ENCODE results near the gene FSD1.

FSD1 gene

DNA sequence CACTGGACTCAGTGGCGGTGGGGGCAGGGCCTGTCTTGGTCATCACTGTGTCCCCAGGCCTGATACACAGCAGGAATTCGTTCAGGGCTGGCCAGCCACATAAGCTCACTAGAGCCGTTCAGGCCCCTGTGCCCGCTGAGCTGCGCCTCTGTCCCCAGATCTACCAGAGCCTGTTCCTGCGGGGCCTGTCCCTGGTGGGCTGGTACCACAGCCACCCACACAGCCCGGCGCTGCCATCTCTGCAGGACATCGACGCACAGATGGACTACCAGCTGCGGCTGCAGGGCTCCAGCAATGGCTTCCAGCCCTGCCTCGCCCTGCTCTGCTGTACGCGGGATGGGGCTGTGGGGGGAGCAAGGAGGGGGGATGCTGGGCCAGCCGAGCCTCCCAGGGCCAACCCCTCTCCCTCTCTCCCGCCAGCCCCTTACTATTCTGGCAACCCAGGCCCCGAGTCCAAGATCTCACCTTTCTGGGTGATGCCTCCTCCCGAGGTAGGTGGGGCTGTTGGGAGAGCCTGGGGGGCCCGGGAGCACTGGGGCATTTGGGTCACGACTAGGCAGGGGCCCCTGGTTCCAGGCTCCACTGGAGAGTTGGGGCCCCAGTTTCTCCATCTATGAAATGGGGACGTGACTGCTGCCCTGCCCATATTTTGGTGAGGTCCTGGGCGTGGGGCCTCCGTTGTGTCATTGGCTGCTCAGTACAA, 52.8 kb downstream of the FSD1 start:
- Histone ChIP-seq H3K4me2 (ENCODE audit: low read length) (no peak overlapping the region), H3K9ac (ENCODE audit: low read length) (no peak overlapping the region), H3K27ac (ENCODE audit: low read depth, low read length) (no peak overlapping the region), H4K91ac (ENCODE audit: low read depth, low read length) (no peak overlapping the region), H2BK12ac (ENCODE audit: low read length) (no peak overlapping the region), H2BK5ac (ENCODE audit: low read depth, low read length, poor library complexity) (no peak overlapping the region), H2AFZ (ENCODE audit: insufficient read depth, low read length, poor library complexity) (no peak overlapping the region), H4K12ac (ENCODE audit: low read depth, low read length) (no peak overlapping the region), H3K4me1 (ENCODE audit: control insufficient read depth in 1 of 2, insufficient read depth in 2 of 2, low read length in 2 of 2) (peaks cover 0 to 3% of the 10 kb centered on the region in 2 experiments), H3K79me2 (ENCODE audit: control insufficient read depth, insufficient read depth, low read length, poor library complexity) (no peaks in the 10 kb centered on the region), H3K14ac (ENCODE audit: low read length) (no peak overlapping the region), H3K18ac (ENCODE audit: low read length) (no peak overlapping the region), H3K36me3 (ENCODE audit: control insufficient read depth in 1 of 2, insufficient read depth in 2 of 2, low read length in 2 of 2) (peaks cover 64% of the 10 kb centered on the region in 2 experiments), H4K8ac (ENCODE audit: low read depth, low read length) (no peak overlapping the region), H3K23ac (ENCODE audit: low read length) (no peak overlapping the region), H3K79me1 (ENCODE audit: low read length) (no peaks in the 10 kb centered on the region), H2BK120ac (ENCODE audit: insufficient read depth, low read length, poor library complexity) (no peak overlapping the region), H3K4me3 (ENCODE audit: low read depth, low read length) (no peak overlapping the region), H3K27me3 (ENCODE audit: insufficient read depth, low read length) (no peaks in the 10 kb centered on the region), H2AK5ac (ENCODE audit: low read length) (no peak overlapping the region), H3K9me3 (ENCODE audit: insufficient read depth, low read depth, low read length) (peaks cover 3% of the 10 kb centered on the region), H3K4ac (ENCODE audit: low read depth, low read length) (no peak overlapping the region)
- no CpG with 5 or more reads among the region's 23 CpGs for WGBS (ENCODE audit: extremely low coverage, insufficient coverage, insufficient read length)
- DNase-seq, result no peak

DNA sequence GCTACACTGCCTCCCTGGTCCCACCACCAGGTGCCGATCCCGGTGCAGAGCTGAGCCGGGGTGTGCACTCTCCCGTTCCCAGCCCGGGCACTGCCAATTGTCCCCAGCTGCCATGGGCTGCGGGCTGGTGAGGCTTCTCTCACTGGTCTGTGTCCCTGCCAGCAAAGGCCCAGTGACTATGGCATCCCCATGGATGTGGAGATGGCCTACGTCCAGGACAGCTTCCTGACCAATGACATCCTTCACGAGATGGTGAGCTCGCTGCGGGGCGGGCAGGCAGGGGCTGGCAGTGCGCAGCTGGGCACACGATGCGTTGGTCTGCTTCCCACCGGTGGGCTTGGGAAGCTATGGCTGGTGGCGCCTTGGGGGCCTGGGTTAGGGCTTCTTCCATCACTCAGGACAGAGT, 53.5 kb downstream of the FSD1 start:
- no peak overlapping the region for H4K8ac ChIP-seq (ENCODE audit: low read depth, low read length)
- no peak overlapping the region for H2BK12ac ChIP-seq (ENCODE audit: low read length)
- no peak overlapping the region for H2AK5ac ChIP-seq (ENCODE audit: low read length)
- no peaks in the 10 kb centered on the region for H3K79me2 ChIP-seq (ENCODE audit: control insufficient read depth, insufficient read depth, low read length, poor library complexity)
- H3K4me3 ChIP-seq (ENCODE audit: low read depth, low read length), result no peak overlapping the region
- H3K4me2 ChIP-seq (ENCODE audit: low read length), result no peak overlapping the region
- H2BK5ac ChIP-seq (ENCODE audit: low read depth, low read length, poor library complexity), result no peak overlapping the region
- H3K27me3 ChIP-seq (ENCODE audit: insufficient read depth, low read length), result no peaks in the 10 kb centered on the region
- H3K9ac ChIP-seq (ENCODE audit: low read length), result no peak overlapping the region
- H3K79me1 ChIP-seq (ENCODE audit: low read length), result no peaks in the 10 kb centered on the region
- no peak overlapping the region for H3K4ac ChIP-seq (ENCODE audit: low read depth, low read length)
- H2BK120ac ChIP-seq (ENCODE audit: insufficient read depth, low read length, poor library complexity), result no peak overlapping the region
- H2AFZ ChIP-seq (ENCODE audit: insufficient read depth, low read length, poor library complexity), result no peak overlapping the region
- H3K36me3 ChIP-seq (ENCODE audit: control insufficient read depth in 1 of 2, insufficient read depth in 2 of 2, low read length in 2 of 2), result peaks cover 70 to 71% of the 10 kb centered on the region in 2 experiments
- H3K14ac ChIP-seq (ENCODE audit: low read length), result no peak overlapping the region
- DNase-seq, result no peak
- no CpG with 5 or more reads among the region's 16 CpGs for WGBS (ENCODE audit: extremely low coverage, insufficient coverage, insufficient read length)
- no peak overlapping the region for H4K91ac ChIP-seq (ENCODE audit: low read depth, low read length)
- H4K12ac ChIP-seq (ENCODE audit: low read depth, low read length), result no peak overlapping the region
- peaks cover under 1% of the 10 kb centered on the region for H3K9me3 ChIP-seq (ENCODE audit: insufficient read depth, low read depth, low read length)
- H3K27ac ChIP-seq (ENCODE audit: low read depth, low read length), result no peak overlapping the region
- H3K4me1 ChIP-seq (ENCODE audit: control insufficient read depth in 1 of 2, insufficient read depth in 2 of 2, low read length in 2 of 2), result peaks cover 0 to 3% of the 10 kb centered on the region in 2 experiments
- H3K23ac ChIP-seq (ENCODE audit: low read length), result no peak overlapping the region
- no peak overlapping the region for H3K18ac ChIP-seq (ENCODE audit: low read length)

DNA sequence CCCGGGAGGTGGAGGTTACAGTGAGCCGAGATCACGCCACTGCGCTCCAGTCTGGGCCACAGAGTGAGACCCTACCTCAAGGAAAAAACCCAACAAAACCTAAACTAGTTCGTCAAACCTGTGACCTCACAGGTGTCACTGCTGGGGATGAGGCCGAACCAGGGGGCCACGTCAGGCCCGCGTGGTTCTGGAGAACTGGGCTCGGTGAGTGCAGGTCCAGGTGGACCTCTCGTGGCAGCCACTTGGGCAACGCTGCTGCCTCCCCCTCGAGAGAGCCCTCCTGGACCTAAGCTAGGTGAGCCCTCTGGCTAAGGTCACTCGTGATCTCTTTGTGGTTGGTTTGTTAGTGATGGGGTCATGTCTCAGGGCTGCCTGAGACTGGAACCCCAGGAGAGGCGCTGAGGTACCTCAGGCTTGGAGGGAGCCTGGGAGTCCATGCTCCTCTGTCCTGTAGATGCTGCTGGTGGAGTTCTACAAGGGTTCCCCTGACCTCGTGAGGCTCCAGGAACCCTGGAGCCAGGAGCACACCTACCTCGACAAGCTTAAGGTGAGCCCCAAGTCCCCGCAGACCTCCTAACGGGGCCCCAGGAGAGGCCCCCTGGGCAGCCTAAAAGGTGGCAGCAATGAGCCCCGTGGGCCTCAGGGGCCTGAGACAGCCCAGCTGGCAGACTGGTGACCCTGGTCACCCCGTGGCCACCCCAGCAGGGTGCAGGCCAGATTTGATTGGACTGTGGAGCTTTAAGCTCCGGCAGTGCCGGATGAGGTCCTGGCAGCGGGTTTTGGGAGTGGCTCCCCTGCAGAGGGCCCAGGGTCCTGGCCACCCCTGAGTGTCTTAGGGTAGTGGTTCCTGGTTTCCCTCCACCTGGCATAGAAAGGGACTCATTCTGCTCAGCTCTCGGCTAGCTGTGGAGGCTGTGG, 54.6 kb downstream of the FSD1 start:
- Histone ChIP-seq H3K4ac (ENCODE audit: low read depth, low read length) (no peak overlapping the region), H2AK5ac (ENCODE audit: low read length) (no peak overlapping the region), H3K18ac (ENCODE audit: low read length) (no peak overlapping the region), H2AFZ (ENCODE audit: insufficient read depth, low read length, poor library complexity) (no peak overlapping the region), H3K14ac (ENCODE audit: low read length) (no peak overlapping the region), H3K27me3 (ENCODE audit: insufficient read depth, low read length) (no peaks in the 10 kb centered on the region), H2BK120ac (ENCODE audit: insufficient read depth, low read length, poor library complexity) (no peak overlapping the region), H3K9ac (ENCODE audit: low read length) (no peak overlapping the region), H3K27ac (ENCODE audit: low read depth, low read length) (no peak overlapping the region), H3K4me1 (ENCODE audit: control insufficient read depth in 1 of 2, insufficient read depth in 2 of 2, low read length in 2 of 2) (peaks cover 0 to 3% of the 10 kb centered on the region in 2 experiments), H3K79me1 (ENCODE audit: low read length) (no peaks in the 10 kb centered on the region), H4K8ac (ENCODE audit: low read depth, low read length) (no peak overlapping the region), H3K36me3 (ENCODE audit: control insufficient read depth in 1 of 2, insufficient read depth in 2 of 2, low read length in 2 of 2) (peaks cover 74 to 76% of the 10 kb centered on the region in 2 experiments), H3K23ac (ENCODE audit: low read length) (no peak overlapping the region), H3K9me3 (ENCODE audit: insufficient read depth, low read depth, low read length) (no peaks in the 10 kb centered on the region), H3K4me2 (ENCODE audit: low read length) (no peak overlapping the region), H2BK12ac (ENCODE audit: low read length) (no peak overlapping the region), H4K91ac (ENCODE audit: low read depth, low read length) (no peak overlapping the region), H4K12ac (ENCODE audit: low read depth, low read length) (no peak overlapping the region), H3K79me2 (ENCODE audit: control insufficient read depth, insufficient read depth, low read length, poor library complexity) (no peaks in the 10 kb centered on the region), H3K4me3 (ENCODE audit: low read depth, low read length) (no peak overlapping the region), H2BK5ac (ENCODE audit: low read depth, low read length, poor library complexity) (no peak overlapping the region)
- no peak for DNase-seq
- no CpG with 5 or more reads among the region's 25 CpGs for WGBS (ENCODE audit: extremely low coverage, insufficient coverage, insufficient read length)

DNA sequence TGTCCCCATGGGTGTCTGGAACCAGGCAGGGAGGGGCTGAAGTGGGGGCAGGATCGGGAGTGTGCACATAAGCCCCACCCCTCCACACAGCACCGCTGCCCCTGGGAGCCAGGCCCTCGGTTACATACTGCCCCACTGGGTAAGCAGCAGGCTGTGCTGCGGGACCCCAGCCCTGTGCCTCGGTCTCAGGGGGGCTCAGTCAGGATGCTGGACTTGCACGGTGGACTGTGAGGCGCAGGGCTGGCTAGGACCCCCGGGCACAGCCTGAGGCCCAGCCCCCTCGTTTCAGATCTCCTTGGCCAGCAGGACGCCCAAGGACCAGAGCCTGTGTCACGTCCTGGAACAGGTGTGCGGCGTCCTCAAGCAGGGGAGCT, 55.2 kb downstream of the FSD1 start:
- Histone ChIP-seq H3K4me2 (ENCODE audit: low read length) (no peak overlapping the region), H3K4ac (ENCODE audit: low read depth, low read length) (no peak overlapping the region), H4K12ac (ENCODE audit: low read depth, low read length) (no peak overlapping the region), H2AK5ac (ENCODE audit: low read length) (no peak overlapping the region), H2AFZ (ENCODE audit: insufficient read depth, low read length, poor library complexity) (no peak overlapping the region), H3K4me3 (ENCODE audit: low read depth, low read length) (no peak overlapping the region), H2BK5ac (ENCODE audit: low read depth, low read length, poor library complexity) (no peak overlapping the region), H3K4me1 (ENCODE audit: control insufficient read depth in 1 of 2, insufficient read depth in 2 of 2, low read length in 2 of 2) (peaks cover 0 to 3% of the 10 kb centered on the region in 2 experiments), H3K18ac (ENCODE audit: low read length) (no peak overlapping the region), H4K8ac (ENCODE audit: low read depth, low read length) (no peak overlapping the region), H2BK12ac (ENCODE audit: low read length) (no peak overlapping the region), H3K9me3 (ENCODE audit: insufficient read depth, low read depth, low read length) (no peaks in the 10 kb centered on the region), H3K79me1 (ENCODE audit: low read length) (no peaks in the 10 kb centered on the region), H3K14ac (ENCODE audit: low read length) (no peak overlapping the region), H3K36me3 (ENCODE audit: control insufficient read depth in 1 of 2, insufficient read depth in 2 of 2, low read length in 2 of 2) (peaks cover 72 to 75% of the 10 kb centered on the region in 2 experiments), H4K91ac (ENCODE audit: low read depth, low read length) (no peak overlapping the region), H3K79me2 (ENCODE audit: control insufficient read depth, insufficient read depth, low read length, poor library complexity) (no peaks in the 10 kb centered on the region), H3K9ac (ENCODE audit: low read length) (no peak overlapping the region), H3K27ac (ENCODE audit: low read depth, low read length) (no peak overlapping the region), H2BK120ac (ENCODE audit: insufficient read depth, low read length, poor library complexity) (no peak overlapping the region), H3K23ac (ENCODE audit: low read length) (no peak overlapping the region), H3K27me3 (ENCODE audit: insufficient read depth, low read length) (no peaks in the 10 kb centered on the region)
- DNase-seq, result no peak
- WGBS (ENCODE audit: extremely low coverage, insufficient coverage, insufficient read length), result no CpG with 5 or more reads among the region's 13 CpGs

All from trophoblast cell (in vitro differentiated cells and primary cell).